Endothelial cell of umbilical vein (primary cell): ENCODE results near the gene TUBGCP2. TPM values are rescaled to one million over a fixed set of nuclear protein-coding genes. Genes with fewer than 3 reads are reported as not detected.

Experiments
- BruUV-seq: library from RNA; stranded (reverse); fragments of 400-500 nt; replicated peaks from 2 replicates; lab custom pipeline; 2021; lab: Mats Ljungman, UMichigan
- CTCF ChIA-PET: fragments of 300-600, 350-600 bp; sonication (Branson Sonifier 250); formaldehyde crosslinking; loops from one replicate; lab custom pipeline; 2021; ENCODE audit warnings: antibody characterized with exemption, inconsistent platforms; lab: Charles Lee
- POLR2A ChIA-PET: fragments of 300-600, 350-600 bp; sonication (Branson Sonifier 250); formaldehyde crosslinking; loops from one replicate; lab custom pipeline; 2021; ENCODE audit warnings: antibody characterized with exemption, inconsistent platforms; lab: Charles Lee
- DNase-seq: peaks from one replicate; pipeline ENCODE4 v3.0.0-alpha.2; 2011; ENCODE audit warnings: low read depth, low spot score
- FAIRE-seq: peaks from 2 replicates; lab custom pipeline; 2011; peaks lifted over from hg19 to GRCh38; lab: Jason Lieb, UNC
- H2AFZ ChIP-seq: 2 replicates; pipeline ENCODE4 v1.6.0; 2012; ENCODE audit warnings: low read depth, low read length, control low read depth, inconsistent platforms
- H3K27ac ChIP-seq: 2 replicates; pipeline ENCODE4 v1.5.1; 2011; ENCODE audit warnings: low read depth, mild to moderate bottlenecking, control low read depth, low read length, moderate library complexity; ENCODE audit not compliant: insufficient read depth
- H3K27me3 ChIP-seq, 2 experiments: 2 replicates each; pipeline versions ENCODE4 v1.6.0 to v1.6.1; 2011; ENCODE audit warnings: low read length in 2 of 2, mixed read lengths in 1 of 2; ENCODE audit not compliant: control insufficient read depth in 2 of 2, insufficient read depth in 2 of 2
- H3K36me3 ChIP-seq, 2 experiments: 2 replicates in 1 of 2; 3 replicates in 1 of 2; pipeline ENCODE4 v1.5.1; 2011; ENCODE audit warnings: low read length in 2 of 2, mild to moderate bottlenecking in 1 of 2, moderate library complexity in 1 of 2; ENCODE audit not compliant: control insufficient read depth in 2 of 2, insufficient read depth in 2 of 2; ENCODE audit errors: extremely low read depth in 1 of 2
- H3K4me1 ChIP-seq: 3 replicates; pipeline ENCODE4 v1.5.1; 2011; ENCODE audit warnings: mild to moderate bottlenecking, low read length; ENCODE audit not compliant: control insufficient read depth, insufficient read depth; ENCODE audit errors: extremely low read depth
- H3K4me2 ChIP-seq: 2 replicates; pipeline ENCODE4 v1.6.1; 2011; ENCODE audit warnings: low read length, control low read depth, mixed read lengths; ENCODE audit not compliant: insufficient read depth
- H3K4me3 ChIP-seq, 3 experiments: fragments of 200-600 bp in 1 of 3; sonication (generic), shearing (Covaris generic) in 1 of 3; replicated peaks in 1 of 3; 2 replicates each; pipeline ENCODE4 v1.5.1; 2011 to 2016; ENCODE audit warnings: control low read depth in 3 of 3, low read length in 3 of 3, mild to moderate bottlenecking in 2 of 3, inconsistent platforms in 1 of 3, low read depth in 1 of 3, moderate library complexity in 1 of 3; ENCODE audit not compliant: insufficient read depth in 1 of 3
- H3K79me2 ChIP-seq: 2 replicates; pipeline ENCODE4 v1.6.0; 2012; ENCODE audit warnings: low read length, inconsistent platforms; ENCODE audit not compliant: control insufficient read depth, insufficient read depth
- H3K9ac ChIP-seq: replicated peaks from 2 replicates; pipeline ENCODE3; 2011; ENCODE audit warnings: low read length, control low read depth; ENCODE audit not compliant: insufficient read depth; ENCODE audit errors: extremely low read depth
- H3K9me1 ChIP-seq: replicated peaks from 3 replicates; pipeline ENCODE4 v1.6.0; 2011; ENCODE audit warnings: mild to moderate bottlenecking, low read length; ENCODE audit not compliant: control insufficient read depth, insufficient read depth; ENCODE audit errors: extremely low read depth
- H3K9me3 ChIP-seq: replicated peaks from 2 replicates; pipeline ENCODE4 v1.5.1; 2012; ENCODE audit warnings: low read length, inconsistent platforms; ENCODE audit not compliant: control insufficient read depth, insufficient read depth
- H4K20me1 ChIP-seq: replicated peaks from 2 replicates; pipeline ENCODE3; 2011; ENCODE audit warnings: mild to moderate bottlenecking, low read length; ENCODE audit not compliant: control insufficient read depth, insufficient read depth; ENCODE audit errors: extremely low read depth
- EZH2 ChIP-seq: IDR thresholded peaks from 2 replicates; pipeline ENCODE4 v1.6.1; 2012; ENCODE audit warnings: borderline replicate concordance, low read depth, mild to moderate bottlenecking, moderate library complexity, low read length, inconsistent platforms; ENCODE audit not compliant: severe bottlenecking
- FOS ChIP-seq: IDR thresholded peaks from 2 replicates; pipeline ENCODE4 v1.6.1; 2011; ENCODE audit warnings: mild to moderate bottlenecking, low read length, moderate library complexity, borderline replicate concordance; ENCODE audit not compliant: insufficient read depth
- GATA2 ChIP-seq: IDR thresholded peaks from 2 replicates; pipeline ENCODE4 v1.7.0; 2011; ENCODE audit warnings: low read depth, mild to moderate bottlenecking, moderate library complexity, mixed read lengths, low read length; ENCODE audit not compliant: insufficient read length, insufficient read depth
- JUN ChIP-seq: IDR thresholded peaks from 2 replicates; pipeline ENCODE4 v1.6.1; 2011; ENCODE audit warnings: borderline replicate concordance, low read depth; ENCODE audit not compliant: insufficient read length, insufficient read depth
- MYC ChIP-seq: IDR thresholded peaks from one replicate; pipeline ENCODE4 v1.6.1; 2011; ENCODE audit warnings: mild to moderate bottlenecking, low read depth, low read length
- POLR2A ChIP-seq: IDR thresholded peaks from 2 replicates; pipeline ENCODE4 v1.6.1; 2012; ENCODE audit warnings: low read depth, mild to moderate bottlenecking, control low read depth, low read length
- POLR2AphosphoS5 ChIP-seq: IDR thresholded peaks from 2 replicates; pipeline ENCODE4 v1.6.1; 2012; ENCODE audit warnings: low read depth, mild to moderate bottlenecking, control low read depth, low read length, moderate library complexity; ENCODE audit not compliant: insufficient read depth
- dilution Hi-C: fragments of 300-500 bp; cut with MboI; formaldehyde crosslinking; loops from one replicate; pipeline ENCODE4 v1.15.0; 2019; ENCODE audit warnings: low sequenced_read_pairs; ENCODE audit not compliant: extremely low pct_ligation_motif_present
- intact Hi-C: fragments of 100-400 bp; cut with micrococcal nuclease; formaldehyde crosslinking; loops from one replicate; pipeline ENCODE4 v1.10.0; 2022
- polyA plus RNA-seq, 4 experiments: library from polyadenylated mRNA; depleted of rRNA in 3 of 4; stranded (reverse) in 3 of 4; unstranded in 1 of 4; fragments of >200 nt; gene quantifications; 2 replicates each; pipeline versions ENCODE4 v1.2.1 to v1.2.3, GENCODE V29; 2011 to 2012; ENCODE audit warnings: missing spikeins in 1 of 4
- total RNA-seq: library from RNA; stranded (reverse); gene quantifications from 2 replicates; pipeline ENCODE4 v1.2.3, GENCODE V29; 2021
- TF ChIP-seq, protein P1 (sequence below): IDR thresholded peaks from 2 replicates; pipeline ENCODE4 v1.6.1; 2011; ENCODE audit not compliant: insufficient read depth, insufficient read length
- TF ChIP-seq, protein P2 (sequence below), 2 donors: IDR thresholded peaks; 1 replicate in 1 of 2; 2 replicates in 1 of 2; pipeline ENCODE4 v1.5.1; 2011; ENCODE audit warnings: low read length in 2 of 2, mild to moderate bottlenecking in 2 of 2, moderate library complexity in 2 of 2, control low read depth in 1 of 2, inconsistent platforms in 1 of 2, low read depth in 1 of 2; ENCODE audit not compliant: insufficient read depth in 1 of 2; ENCODE audit errors: extremely low read depth in 1 of 2

Gene TUBGCP2
- total and polyA plus RNA-seq, 2 donors (not counting 3 experiments of a cell fraction or from before 2014, with no cell fraction given), result 37.1 to 53.1 TPM

DNA sequence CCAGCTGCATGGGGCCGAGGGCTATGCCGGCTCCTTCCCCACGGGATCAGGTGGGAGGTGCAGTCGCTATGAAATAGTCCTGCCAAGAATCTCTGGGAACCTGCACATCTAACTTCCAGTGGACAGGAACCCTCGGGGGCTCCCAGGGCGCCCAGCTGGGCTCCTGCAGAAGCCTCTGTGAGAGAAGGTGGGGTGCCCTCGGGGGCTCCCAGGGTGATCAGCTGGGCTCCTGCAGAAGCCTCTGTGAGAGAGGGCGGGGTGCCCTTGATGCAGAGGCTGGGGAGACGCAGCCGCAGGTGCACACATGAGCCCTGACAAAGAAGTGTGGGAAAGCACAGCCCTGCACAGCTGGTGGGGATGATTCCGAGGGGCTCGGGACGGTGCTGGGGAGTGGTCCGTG, 65.1 kb downstream of the TUBGCP2 start:
- H3K4me3 ChIP-seq, result no peak overlapping the region
- CTCF ChIA-PET, result no interaction called here
- H3K27ac ChIP-seq, result no peak overlapping the region
- no peaks in the 10 kb centered on the region for H3K9me3 ChIP-seq
- no peak for DNase-seq
- H3K36me3 ChIP-seq, result no peaks in the 10 kb centered on the region
- H3K27me3 ChIP-seq, result peaks cover 6% of the 10 kb centered on the region in 2 experiments
- H3K9ac ChIP-seq, result no peak overlapping the region
- TF ChIP-seq FOS (no peak), JUN (no peak), MYC (no peak), EZH2 (no peak), POLR2AphosphoS5 (no peak), GATA2 (no peak), POLR2A (no peak)
- TF ChIP-seq, protein P1, sequence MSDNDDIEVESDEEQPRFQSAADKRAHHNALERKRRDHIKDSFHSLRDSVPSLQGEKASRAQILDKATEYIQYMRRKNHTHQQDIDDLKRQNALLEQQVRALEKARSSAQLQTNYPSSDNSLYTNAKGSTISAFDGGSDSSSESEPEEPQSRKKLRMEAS, result no peak
- TF ChIP-seq, protein P2, sequence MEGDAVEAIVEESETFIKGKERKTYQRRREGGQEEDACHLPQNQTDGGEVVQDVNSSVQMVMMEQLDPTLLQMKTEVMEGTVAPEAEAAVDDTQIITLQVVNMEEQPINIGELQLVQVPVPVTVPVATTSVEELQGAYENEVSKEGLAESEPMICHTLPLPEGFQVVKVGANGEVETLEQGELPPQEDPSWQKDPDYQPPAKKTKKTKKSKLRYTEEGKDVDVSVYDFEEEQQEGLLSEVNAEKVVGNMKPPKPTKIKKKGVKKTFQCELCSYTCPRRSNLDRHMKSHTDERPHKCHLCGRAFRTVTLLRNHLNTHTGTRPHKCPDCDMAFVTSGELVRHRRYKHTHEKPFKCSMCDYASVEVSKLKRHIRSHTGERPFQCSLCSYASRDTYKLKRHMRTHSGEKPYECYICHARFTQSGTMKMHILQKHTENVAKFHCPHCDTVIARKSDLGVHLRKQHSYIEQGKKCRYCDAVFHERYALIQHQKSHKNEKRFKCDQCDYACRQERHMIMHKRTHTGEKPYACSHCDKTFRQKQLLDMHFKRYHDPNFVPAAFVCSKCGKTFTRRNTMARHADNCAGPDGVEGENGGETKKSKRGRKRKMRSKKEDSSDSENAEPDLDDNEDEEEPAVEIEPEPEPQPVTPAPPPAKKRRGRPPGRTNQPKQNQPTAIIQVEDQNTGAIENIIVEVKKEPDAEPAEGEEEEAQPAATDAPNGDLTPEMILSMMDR (IDR thresholded peaks at IDR 0.05; ENCODE audit: extremely low read depth in 1 of 2, insufficient read depth in 1 of 2, low read depth in 1 of 2, low read length in 2 of 2), result no peak
- no peak overlapping the region for H3K4me2 ChIP-seq
- H2AFZ ChIP-seq, result no peak overlapping the region
- FAIRE-seq, result no peak
- no TSS peak for BruUV-seq
- intact Hi-C loops, result no loop called here
- no peaks in the 10 kb centered on the region for H4K20me1 ChIP-seq
- no peaks in the 10 kb centered on the region for H3K9me1 ChIP-seq
- dilution Hi-C loops, result no loop called here
- H3K4me1 ChIP-seq, result no peaks in the 10 kb centered on the region
- POLR2A ChIA-PET, result no interaction called here
- H3K79me2 ChIP-seq, result no peaks in the 10 kb centered on the region
